Measurements from ENCODE around the gene EIF4EBP2.
A peak's percentile ranks its signal among the peaks of the same experiment; 100 is the strongest.

The EIF4EBP2 gene

GRCh38 chr10:70378122-70378521 lies 25.8 kb upstream of the EIF4EBP2 start:
- DNase-seq (ENCODE audit: low read depth): peak; percentile 91
- TF ChIP-seq, protein P1, sequence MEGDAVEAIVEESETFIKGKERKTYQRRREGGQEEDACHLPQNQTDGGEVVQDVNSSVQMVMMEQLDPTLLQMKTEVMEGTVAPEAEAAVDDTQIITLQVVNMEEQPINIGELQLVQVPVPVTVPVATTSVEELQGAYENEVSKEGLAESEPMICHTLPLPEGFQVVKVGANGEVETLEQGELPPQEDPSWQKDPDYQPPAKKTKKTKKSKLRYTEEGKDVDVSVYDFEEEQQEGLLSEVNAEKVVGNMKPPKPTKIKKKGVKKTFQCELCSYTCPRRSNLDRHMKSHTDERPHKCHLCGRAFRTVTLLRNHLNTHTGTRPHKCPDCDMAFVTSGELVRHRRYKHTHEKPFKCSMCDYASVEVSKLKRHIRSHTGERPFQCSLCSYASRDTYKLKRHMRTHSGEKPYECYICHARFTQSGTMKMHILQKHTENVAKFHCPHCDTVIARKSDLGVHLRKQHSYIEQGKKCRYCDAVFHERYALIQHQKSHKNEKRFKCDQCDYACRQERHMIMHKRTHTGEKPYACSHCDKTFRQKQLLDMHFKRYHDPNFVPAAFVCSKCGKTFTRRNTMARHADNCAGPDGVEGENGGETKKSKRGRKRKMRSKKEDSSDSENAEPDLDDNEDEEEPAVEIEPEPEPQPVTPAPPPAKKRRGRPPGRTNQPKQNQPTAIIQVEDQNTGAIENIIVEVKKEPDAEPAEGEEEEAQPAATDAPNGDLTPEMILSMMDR (conservative IDR thresholded peaks at IDR 0.05; ENCODE audit: low read depth, low read length): no peak
- no peak overlapping the region for H3K4me3 ChIP-seq (ENCODE audit: low read depth, low read length)

GRCh38 chr10:70379581-70380176 lies 24.3 kb upstream of the EIF4EBP2 start:
- peak; percentile 35 for DNase-seq (ENCODE audit: low read depth)
- TF ChIP-seq, protein P1 (conservative IDR thresholded peaks at IDR 0.05; ENCODE audit: low read depth, low read length): peak; percentile 81
- no peak overlapping the region for H3K4me3 ChIP-seq (ENCODE audit: low read depth, low read length)

DNA sequence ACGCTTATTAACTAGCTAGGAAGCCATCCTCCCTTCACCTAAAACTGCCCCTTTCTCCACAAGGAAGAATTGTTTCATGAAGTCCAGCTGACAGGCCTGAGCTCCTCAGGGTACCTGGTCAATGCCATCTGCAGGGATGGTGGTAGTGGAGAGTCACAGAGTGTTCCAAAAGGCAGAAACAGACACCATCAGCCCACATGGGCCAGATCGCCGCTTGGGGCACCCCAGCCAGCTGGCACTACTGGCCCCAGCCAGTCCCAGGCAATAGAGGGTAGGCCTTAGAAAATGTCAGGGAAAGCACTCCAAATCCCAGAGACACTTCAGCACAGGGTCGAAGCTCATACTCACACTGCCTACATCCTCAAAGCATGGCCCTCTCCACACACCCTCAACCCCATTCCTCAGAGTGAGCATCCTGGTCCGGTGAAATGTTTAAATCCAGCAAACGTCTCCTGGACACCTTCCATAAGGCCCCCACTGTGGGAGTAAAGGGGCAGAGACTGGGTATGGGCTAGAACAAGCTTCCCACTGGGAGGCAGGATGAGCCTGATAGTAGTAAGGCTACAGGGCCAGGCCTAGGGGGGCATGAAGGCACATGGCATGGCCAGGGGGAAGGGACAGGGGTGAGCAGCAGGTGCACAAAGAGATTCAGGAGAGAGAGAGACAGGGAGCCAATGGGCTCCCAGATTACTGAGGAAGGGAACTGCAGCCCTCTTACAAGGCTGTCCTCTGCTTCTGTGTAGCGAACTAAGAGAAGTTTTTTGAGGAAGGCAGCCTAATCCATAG lies 23.4 kb upstream of the EIF4EBP2 start:
- H3K4me3 ChIP-seq (ENCODE audit: low read depth, low read length): no peak overlapping the region
- TF ChIP-seq, protein P1 (conservative IDR thresholded peaks at IDR 0.05; ENCODE audit: low read depth, low read length): no peak
- DNase-seq (ENCODE audit: low read depth): no peak

DNA sequence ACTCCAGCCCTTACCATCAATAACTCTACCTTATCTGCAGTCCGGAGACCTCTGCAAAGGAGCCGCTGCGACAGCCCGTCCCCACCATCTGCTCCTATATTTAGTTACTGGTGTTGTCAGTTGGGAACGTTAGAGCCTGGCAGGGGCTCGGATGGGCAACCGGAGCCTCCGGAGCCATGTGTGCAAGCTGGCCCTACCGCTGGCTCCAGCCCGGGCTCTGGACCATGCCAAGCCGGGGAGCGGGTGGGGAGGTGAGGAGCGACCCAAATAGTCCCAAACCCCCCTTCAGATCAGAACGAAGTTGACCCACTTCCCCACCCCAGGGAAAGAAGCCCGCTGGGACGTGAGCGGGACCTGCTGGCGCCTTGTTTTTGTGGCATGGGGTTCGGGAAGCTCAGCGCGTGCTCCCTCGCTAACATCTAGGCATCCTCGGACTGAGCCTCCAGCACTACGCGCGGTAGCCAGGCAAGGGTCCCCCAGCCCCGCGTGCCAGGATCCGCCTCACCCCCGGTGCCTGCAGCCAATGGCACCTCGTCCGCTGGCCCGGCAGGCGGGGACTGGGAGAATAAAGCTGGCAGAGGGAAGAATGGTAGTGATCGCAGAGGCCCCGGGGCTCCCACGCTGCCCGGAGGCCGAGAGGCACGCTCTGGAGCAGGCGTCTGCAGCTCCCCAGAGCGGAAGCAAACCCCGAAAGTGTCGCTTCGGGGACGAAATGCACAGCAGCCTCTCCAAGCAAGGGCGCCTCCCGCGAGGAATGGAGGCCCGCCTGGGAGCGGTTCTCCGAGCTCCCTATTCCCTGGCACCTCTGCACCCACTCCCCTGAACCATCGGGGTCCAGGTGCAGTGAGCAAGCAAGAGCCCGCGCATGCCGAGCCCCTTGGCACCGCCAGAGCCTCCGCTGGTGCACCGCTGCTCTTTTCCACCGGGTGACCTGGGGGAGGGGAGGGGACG lies 22.2 kb upstream of the EIF4EBP2 start:
- no peak for DNase-seq (ENCODE audit: low read depth)
- TF ChIP-seq, protein P1 (conservative IDR thresholded peaks at IDR 0.05; ENCODE audit: low read depth, low read length): no peak
- H3K4me3 ChIP-seq (ENCODE audit: low read depth, low read length): peak overlapping the region; percentile 80

DNA sequence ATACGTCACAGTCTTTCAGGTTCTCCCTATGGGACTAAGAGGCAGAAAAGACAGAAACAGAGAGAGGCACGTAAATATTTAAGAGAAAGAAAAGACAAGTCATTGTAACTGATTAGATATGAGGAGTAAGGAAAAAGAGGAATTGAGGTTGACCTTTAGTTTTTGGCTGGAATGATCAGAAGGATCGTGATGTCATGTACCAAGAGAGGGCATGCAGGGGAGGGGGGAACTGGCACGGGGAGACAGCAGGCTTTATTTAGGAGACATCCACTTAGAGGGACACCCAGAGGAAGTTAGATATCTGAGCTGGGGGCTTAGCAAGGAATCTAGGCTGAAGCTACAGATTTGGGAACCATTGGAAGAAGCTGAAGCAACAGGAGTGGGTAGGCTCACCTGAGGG lies 12.3 kb upstream of the EIF4EBP2 start:
- no peak for DNase-seq (ENCODE audit: low read depth)
- TF ChIP-seq, protein P1 (conservative IDR thresholded peaks at IDR 0.05; ENCODE audit: low read depth, low read length): no peak
- no peak overlapping the region for H3K4me3 ChIP-seq (ENCODE audit: low read depth, low read length)

- TF ChIP-seq, protein P1 (conservative IDR thresholded peaks at IDR 0.05; ENCODE audit: low read depth, low read length): no peak
- no peak for DNase-seq (ENCODE audit: low read depth)
- H3K4me3 ChIP-seq (ENCODE audit: low read depth, low read length): no peak overlapping the region
Observed at GRCh38 chr10:70396140-70396539, 7.8 kb upstream of the EIF4EBP2 start.
